ENCODE data around the gene ATP10A. TPM values are rescaled to one million over a fixed set of nuclear protein-coding genes. Genes with fewer than 3 reads are reported as not detected.
A peak's percentile ranks its signal among the peaks of the same experiment; 100 is the strongest.

The ATP10A gene
- total RNA-seq, 2 experiments from 2014 or later = 57.9 to 62.4 TPM

- peaks cover 23% of the 10 kb centered on the region for H3K4me1 Mint-ChIP-seq
- no peak overlapping the region for H3K4me3 Mint-ChIP-seq
- no peak overlapping the region for H3K27ac Mint-ChIP-seq
- ChIA-PET POLR2A (no interaction called here), CTCF (no interaction called here)
- H3K9me3 Mint-ChIP-seq = no peaks in the 10 kb centered on the region
- DNase-seq = no peak
- peaks cover 15% of the 10 kb centered on the region for H3K36me3 Mint-ChIP-seq (ENCODE audit: low read depth)
- H3K27me3 Mint-ChIP-seq = no peaks in the 10 kb centered on the region
Observed at GRCh38 chr15:25737218-25737643, 125.9 kb downstream of the ATP10A start.

DNA sequence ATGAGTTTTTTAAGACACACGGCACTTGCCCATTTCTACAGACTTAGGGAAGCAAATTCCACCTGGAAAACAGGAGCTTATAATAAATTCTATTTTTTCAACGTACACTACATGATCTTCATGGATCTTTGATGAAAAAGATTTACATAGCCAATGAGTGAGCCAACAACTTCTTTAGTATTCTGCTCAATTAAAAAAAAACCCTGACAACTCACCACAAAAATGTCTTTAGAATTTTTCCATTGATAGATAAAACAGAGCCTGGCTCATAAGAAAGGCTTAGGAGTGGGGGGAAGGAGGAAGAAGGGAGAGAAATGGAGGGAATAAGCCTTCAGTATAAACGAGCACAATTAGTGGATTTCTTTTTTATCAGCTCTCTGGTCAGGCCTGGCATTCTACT lies 126.7 kb downstream of the ATP10A start:
- peaks cover 23% of the 10 kb centered on the region for H3K4me1 Mint-ChIP-seq
- no peak for DNase-seq
- no peak overlapping the region for H3K27ac Mint-ChIP-seq
- no peaks in the 10 kb centered on the region for H3K27me3 Mint-ChIP-seq
- H3K9me3 Mint-ChIP-seq = no peaks in the 10 kb centered on the region
- CTCF ChIA-PET = no interaction called here
- H3K36me3 Mint-ChIP-seq (ENCODE audit: low read depth) = peaks cover 15% of the 10 kb centered on the region
- POLR2A ChIA-PET = no interaction called here
- H3K4me3 Mint-ChIP-seq = no peak overlapping the region

- peaks cover 17% of the 10 kb centered on the region for H3K4me1 Mint-ChIP-seq
- CTCF ChIA-PET = no interaction called here
- DNase-seq = no peak
- H3K36me3 Mint-ChIP-seq (ENCODE audit: low read depth) = peaks cover 19% of the 10 kb centered on the region
- no peaks in the 10 kb centered on the region for H3K27me3 Mint-ChIP-seq
- POLR2A ChIA-PET = no interaction called here
- H3K4me3 Mint-ChIP-seq = no peak overlapping the region
- peak overlapping the region; percentile 31 for H3K27ac Mint-ChIP-seq
- H3K9me3 Mint-ChIP-seq = no peaks in the 10 kb centered on the region
Observed at GRCh38 chr15:25735550-25736384, 127.4 kb downstream of the ATP10A start.

DNA sequence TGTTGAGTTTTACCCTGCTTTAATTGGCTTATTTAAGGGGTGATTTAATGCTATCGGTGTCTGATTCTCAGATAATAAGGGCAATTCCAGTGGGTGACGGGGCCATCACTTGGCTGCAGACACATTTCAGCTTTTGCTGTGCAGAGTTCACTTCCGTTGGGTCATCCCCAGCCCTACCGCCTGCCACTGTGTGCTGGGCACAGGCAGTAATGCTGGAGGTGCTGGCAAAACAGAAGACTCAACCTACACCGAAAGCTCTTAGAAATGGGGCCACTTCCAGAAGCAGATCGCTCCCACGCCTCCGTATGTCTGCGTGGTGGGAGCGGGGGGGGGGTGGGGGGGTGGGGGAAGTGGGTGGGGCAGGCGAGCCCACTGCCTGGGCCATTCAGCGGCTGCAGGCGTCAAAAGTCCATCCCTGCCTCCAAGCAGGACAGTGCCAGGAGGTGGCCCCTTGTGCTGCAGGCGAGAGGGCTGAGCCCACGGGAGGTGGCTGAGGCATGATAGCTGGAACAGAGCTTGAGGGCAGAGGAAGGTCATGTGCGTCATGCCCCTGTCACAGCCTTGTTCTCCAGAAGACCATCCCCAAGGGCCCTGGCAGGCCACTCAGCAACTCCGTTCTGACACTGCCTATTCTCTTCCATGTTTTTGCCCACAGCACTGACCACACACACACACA lies 128.3 kb downstream of the ATP10A start:
- H3K27me3 Mint-ChIP-seq = no peaks in the 10 kb centered on the region
- ChIA-PET CTCF (no interaction called here), POLR2A (no interaction called here)
- H3K4me3 Mint-ChIP-seq = no peak overlapping the region
- H3K27ac Mint-ChIP-seq = no peak overlapping the region
- peaks cover 9% of the 10 kb centered on the region for H3K4me1 Mint-ChIP-seq
- peaks cover 19% of the 10 kb centered on the region for H3K36me3 Mint-ChIP-seq (ENCODE audit: low read depth)
- DNase-seq = no peak
- no peaks in the 10 kb centered on the region for H3K9me3 Mint-ChIP-seq

DNA sequence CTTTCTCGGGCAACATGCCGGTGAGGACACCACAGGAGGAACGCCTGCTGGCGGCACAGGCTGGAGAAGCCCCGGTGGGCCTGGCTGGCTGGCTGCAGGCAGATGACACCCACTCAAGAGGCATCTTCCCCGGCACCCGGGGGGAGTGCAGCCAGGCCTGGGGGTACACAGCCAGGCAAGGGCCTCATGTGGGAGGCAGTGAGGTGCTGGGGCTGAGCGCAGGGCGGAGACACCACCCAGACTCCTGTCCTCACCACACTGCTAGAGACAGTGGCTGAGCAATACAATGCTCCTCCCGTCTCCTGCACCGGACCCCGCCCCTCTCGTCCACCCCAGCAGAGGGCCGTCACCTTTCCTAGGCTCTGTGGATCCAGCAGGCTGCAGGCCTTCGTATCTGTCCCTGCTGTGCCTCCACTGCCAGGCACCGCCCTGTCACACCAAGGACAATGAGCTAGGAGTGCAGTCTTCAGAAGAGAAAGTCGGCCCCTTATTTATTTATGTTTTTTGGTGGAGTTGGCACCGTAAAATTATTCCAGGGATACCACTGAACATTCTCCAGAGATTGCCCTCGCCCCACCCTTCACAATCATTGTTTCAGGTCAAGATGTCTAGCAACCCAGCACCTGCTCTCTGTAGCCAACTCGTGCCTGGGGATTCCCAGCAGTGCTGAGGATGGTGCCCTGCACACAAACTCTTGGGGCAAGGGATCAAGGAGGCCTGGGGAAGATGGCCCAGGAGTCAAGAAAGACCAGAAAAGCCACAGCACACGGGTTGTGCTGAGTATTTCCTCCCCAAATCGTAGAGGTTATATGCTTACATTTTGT lies 129.1 kb downstream of the ATP10A start:
- Mint-ChIP-seq H3K36me3 (ENCODE audit: low read depth) (peaks cover 21% of the 10 kb centered on the region), H3K9me3 (no peaks in the 10 kb centered on the region), H3K4me3 (no peak overlapping the region), H3K27ac (no peak overlapping the region), H3K4me1 (peaks cover 3% of the 10 kb centered on the region), H3K27me3 (no peaks in the 10 kb centered on the region)
- ChIA-PET POLR2A (no interaction called here), CTCF (no interaction called here)
- DNase-seq = no peak

- ChIA-PET CTCF (no interaction called here), POLR2A (no interaction called here)
- no peak for DNase-seq
- H3K27me3 Mint-ChIP-seq = no peaks in the 10 kb centered on the region
- H3K4me1 Mint-ChIP-seq = peaks cover 3% of the 10 kb centered on the region
- peaks cover 21% of the 10 kb centered on the region for H3K36me3 Mint-ChIP-seq (ENCODE audit: low read depth)
- H3K27ac Mint-ChIP-seq = peak overlapping the region; percentile 62
- H3K4me3 Mint-ChIP-seq = no peak overlapping the region
- no peaks in the 10 kb centered on the region for H3K9me3 Mint-ChIP-seq
Observed at GRCh38 chr15:25733036-25733855, 129.9 kb downstream of the ATP10A start.

- no peak overlapping the region for H3K27ac Mint-ChIP-seq
- no peaks in the 10 kb centered on the region for H3K27me3 Mint-ChIP-seq
- peaks cover 24% of the 10 kb centered on the region for H3K36me3 Mint-ChIP-seq (ENCODE audit: low read depth)
- H3K4me1 Mint-ChIP-seq = peaks cover 3% of the 10 kb centered on the region
- POLR2A ChIA-PET = no interaction called here
- DNase-seq = no peak
- CTCF ChIA-PET = no interaction called here
- no peak overlapping the region for H3K4me3 Mint-ChIP-seq
- no peaks in the 10 kb centered on the region for H3K9me3 Mint-ChIP-seq
Observed at GRCh38 chr15:25732191-25732590, 130.9 kb downstream of the ATP10A start.

DNA sequence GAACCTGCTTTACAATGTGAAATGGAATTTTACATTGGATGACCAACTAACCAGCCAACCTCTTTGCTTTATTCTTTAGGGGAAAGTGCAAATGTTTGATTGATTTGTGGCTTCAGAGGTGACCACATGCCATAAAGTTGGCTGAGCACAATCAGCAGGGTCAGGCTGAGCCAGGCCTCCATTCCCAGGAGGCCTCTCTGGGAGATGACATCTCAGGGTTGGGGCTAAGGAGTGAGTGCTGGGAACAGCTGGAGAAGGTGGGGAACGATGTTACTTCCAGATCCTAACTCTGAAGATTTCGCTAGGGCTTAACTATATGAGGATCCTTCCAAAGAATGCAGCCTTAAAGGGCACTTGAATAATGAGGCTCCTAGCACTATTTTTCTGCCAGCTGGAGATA lies 131.7 kb downstream of the ATP10A start:
- Mint-ChIP-seq H3K27me3 (no peaks in the 10 kb centered on the region), H3K36me3 (ENCODE audit: low read depth) (peaks cover 21% of the 10 kb centered on the region), H3K9me3 (no peaks in the 10 kb centered on the region), H3K27ac (peak overlapping the region; percentile 3), H3K4me1 (peaks cover 3% of the 10 kb centered on the region), H3K4me3 (no peak overlapping the region)
- DNase-seq = no peak
- CTCF ChIA-PET = no interaction called here
- POLR2A ChIA-PET = no interaction called here

DNA sequence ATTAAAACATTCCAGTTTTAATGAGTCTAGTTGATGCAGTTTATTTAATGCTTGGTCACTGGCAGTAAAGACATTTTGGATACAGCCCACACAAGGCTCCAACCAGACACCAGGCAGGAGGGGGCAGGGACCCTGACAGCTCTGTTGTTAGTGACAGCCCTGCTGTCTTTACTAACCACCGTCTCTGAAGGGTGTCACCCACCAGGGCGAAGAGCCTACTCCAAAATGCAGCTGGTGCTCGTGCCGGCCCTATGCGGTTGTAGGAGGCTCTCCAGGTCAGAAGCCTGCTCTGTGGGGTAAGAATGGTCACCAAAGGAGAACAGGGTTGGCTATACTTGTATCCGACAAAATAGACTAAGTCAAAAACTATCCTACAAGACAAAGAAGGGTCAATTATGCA lies 132.2 kb downstream of the ATP10A start:
- Mint-ChIP-seq H3K27me3 (no peaks in the 10 kb centered on the region), H3K9me3 (no peaks in the 10 kb centered on the region), H3K36me3 (ENCODE audit: low read depth) (peaks cover 20% of the 10 kb centered on the region), H3K4me1 (peaks cover 3% of the 10 kb centered on the region), H3K4me3 (no peak overlapping the region), H3K27ac (no peak overlapping the region)
- POLR2A ChIA-PET = no interaction called here
- CTCF ChIA-PET = no interaction called here
- no peak for DNase-seq

- ChIA-PET CTCF (no interaction called here), POLR2A (no interaction called here)
- Mint-ChIP-seq H3K36me3 (ENCODE audit: low read depth) (peaks cover 25% of the 10 kb centered on the region), H3K27ac (no peak overlapping the region), H3K4me1 (peaks cover 3% of the 10 kb centered on the region), H3K27me3 (no peaks in the 10 kb centered on the region), H3K4me3 (no peak overlapping the region), H3K9me3 (no peaks in the 10 kb centered on the region)
- no peak for DNase-seq
Observed at GRCh38 chr15:25728816-25729215, 134.3 kb downstream of the ATP10A start.

DNA sequence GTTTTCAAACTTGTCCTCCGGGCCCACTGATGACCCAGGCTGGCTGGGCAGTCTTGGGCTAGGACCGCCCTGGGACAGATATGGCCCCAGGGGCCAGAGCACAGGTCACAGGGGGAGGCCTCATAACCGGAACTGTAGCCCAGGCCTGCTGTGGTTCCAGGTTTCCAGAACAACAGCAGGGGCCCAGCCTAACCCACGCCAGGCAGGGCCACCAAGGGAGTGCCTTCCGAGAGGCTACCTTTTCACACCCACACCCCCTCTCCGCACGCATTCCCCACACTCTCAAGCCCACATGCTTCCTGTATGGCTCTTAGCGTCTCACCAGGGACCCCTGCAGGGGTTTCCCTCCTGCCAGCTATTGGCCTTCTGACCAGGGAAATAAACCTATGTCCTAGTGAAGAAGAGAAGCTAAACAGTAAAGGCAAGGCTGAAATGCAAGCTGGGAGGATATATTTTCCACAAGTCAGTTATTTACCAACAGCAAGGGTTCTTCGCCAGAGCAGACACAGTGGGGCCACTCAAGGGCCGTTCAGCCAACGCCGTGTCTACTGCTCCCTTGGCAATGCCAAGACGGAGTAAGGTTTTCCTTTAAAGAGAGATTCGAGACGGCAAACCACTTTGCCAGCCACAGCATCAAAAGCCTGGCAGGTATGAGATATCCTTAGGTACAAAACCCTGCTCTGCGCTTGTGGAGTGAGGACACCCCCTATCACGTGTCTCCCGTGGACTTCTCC lies 135.1 kb downstream of the ATP10A start:
- ChIA-PET CTCF (no interaction called here), POLR2A (no interaction called here)
- H3K9me3 Mint-ChIP-seq = no peaks in the 10 kb centered on the region
- H3K27ac Mint-ChIP-seq = no peak overlapping the region
- H3K4me3 Mint-ChIP-seq = no peak overlapping the region
- peaks cover 25% of the 10 kb centered on the region for H3K36me3 Mint-ChIP-seq (ENCODE audit: low read depth)
- no peaks in the 10 kb centered on the region for H3K27me3 Mint-ChIP-seq
- DNase-seq = no peak
- H3K4me1 Mint-ChIP-seq = no peaks in the 10 kb centered on the region

DNA sequence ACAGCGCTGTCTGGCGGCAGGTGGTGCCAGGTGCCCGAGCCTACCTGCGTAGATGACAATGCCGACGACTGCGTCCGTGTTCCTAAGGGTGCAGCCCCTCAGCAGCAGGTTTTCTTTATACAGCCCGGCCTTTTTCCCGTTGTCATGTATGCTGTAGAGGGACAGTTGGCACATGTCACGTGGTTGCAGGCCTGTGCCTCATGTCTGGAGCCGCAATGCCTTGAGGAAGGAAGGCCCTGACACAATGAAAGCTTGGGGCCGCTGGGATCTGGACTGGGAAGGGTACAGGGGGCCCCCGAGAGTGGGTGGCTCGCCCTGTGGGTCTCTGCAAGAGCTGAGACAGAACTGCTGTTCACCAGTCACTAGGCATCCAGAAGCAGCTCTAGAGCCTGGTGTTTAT lies 136.0 kb downstream of the ATP10A start:
- Mint-ChIP-seq H3K4me1 (no peaks in the 10 kb centered on the region), H3K4me3 (no peak overlapping the region), H3K9me3 (no peaks in the 10 kb centered on the region), H3K27me3 (no peaks in the 10 kb centered on the region), H3K27ac (no peak overlapping the region), H3K36me3 (ENCODE audit: low read depth) (peaks cover 33% of the 10 kb centered on the region)
- DNase-seq = no peak
- CTCF ChIA-PET = interaction anchor here (0.7 kb wide), 1 partner anchor 564 kb away, joined by 4 read pairs; no protein-coding TSS in a partner anchor
- POLR2A ChIA-PET = no interaction called here
